HEK293T (cell line): ENCODE results near the gene RPRD1A.
"Not testable (repeated sequence)": the region's sequence is repeated elsewhere in the genome, so short reads cannot be mapped to it uniquely, and the experiment has no call there.

Experiments
- CTCF ChIA-PET: fragments of 350-600 bp; formaldehyde crosslinking; extraction: SDS; loops from one replicate; lab custom pipeline; 2021; ENCODE audit warnings: antibody characterized with exemption, inconsistent platforms; lab: Yijun Ruan, JAX
- POLR2A ChIA-PET: fragments of 350-600 bp; formaldehyde crosslinking; extraction: SDS; loops from one replicate; lab custom pipeline; 2020; ENCODE audit warnings: antibody characterized with exemption, inconsistent platforms; lab: Yijun Ruan, JAX
- DNase-seq: peaks from one replicate; pipeline ENCODE4 v3.0.0; 2012; ENCODE audit warnings: mixed read lengths; ENCODE audit errors: extremely low spot score
- ARNT ChIP-seq: fragments of 450-650 bp; IDR thresholded peaks from 2 replicates; pipeline ENCODE4 v1.6.1; 2017; ENCODE audit warnings: mild to moderate bottlenecking
- BHLHE40 ChIP-seq: fragments of 450-650 bp; IDR thresholded peaks from 2 replicates; pipeline ENCODE4 v1.6.1; 2016; ENCODE audit warnings: mild to moderate bottlenecking, moderate library complexity, borderline replicate concordance
- CTBP1 ChIP-seq: fragments of 450-650 bp; IDR thresholded peaks from 2 replicates; pipeline ENCODE4 v1.6.1; 2016; ENCODE audit warnings: borderline replicate concordance
- ELF4 ChIP-seq: fragments of 450-650 bp; IDR thresholded peaks from 2 replicates; pipeline ENCODE4 v1.6.1; 2017; ENCODE audit warnings: antibody characterized with exemption
- FOXA1 ChIP-seq: fragments of 450-650 bp; IDR thresholded peaks from 2 replicates; pipeline ENCODE4 v1.6.1; 2016; ENCODE audit warnings: mild to moderate bottlenecking
- FOXK2 ChIP-seq: fragments of 450-650 bp; IDR thresholded peaks from 2 replicates; pipeline ENCODE4 v1.6.1; 2016; ENCODE audit warnings: mild to moderate bottlenecking
- FOXM1 ChIP-seq: fragments of 450-650 bp; IDR thresholded peaks from 2 replicates; pipeline ENCODE4 v1.6.1; 2017; ENCODE audit warnings: mild to moderate bottlenecking, borderline replicate concordance
- HDGF ChIP-seq: fragments of 450-650 bp; IDR thresholded peaks from 2 replicates; pipeline ENCODE4 v1.6.1; 2017; ENCODE audit warnings: antibody characterized with exemption, borderline replicate concordance
- L3MBTL2 ChIP-seq: fragments of 450-650 bp; conservative IDR thresholded peaks from 2 replicates; pipeline ENCODE4 v1.6.1; 2016; ENCODE audit warnings: mild to moderate bottlenecking
- LEF1 ChIP-seq: fragments of 450-650 bp; IDR thresholded peaks from 2 replicates; pipeline ENCODE4 v1.6.1; 2017; ENCODE audit warnings: mild to moderate bottlenecking, borderline replicate concordance
- NFRKB ChIP-seq: fragments of 450-650 bp; IDR thresholded peaks from 2 replicates; pipeline ENCODE4 v1.6.1; 2016; ENCODE audit warnings: mild to moderate bottlenecking, moderate library complexity
- SP1 ChIP-seq: fragments of 450-650 bp; IDR thresholded peaks from 2 replicates; pipeline ENCODE4 v1.6.1; 2017
- SUZ12 ChIP-seq: fragments of 450-650 bp; IDR thresholded peaks from 2 replicates; pipeline ENCODE4 v1.6.1; 2016; ENCODE audit warnings: mild to moderate bottlenecking
- TARDBP ChIP-seq: fragments of 450-650 bp; IDR thresholded peaks from 2 replicates; pipeline ENCODE4 v1.6.1; 2016
- ZNF384 ChIP-seq: fragments of 450-650 bp; IDR thresholded peaks from 2 replicates; pipeline ENCODE4 v1.6.1; 2016
- TF ChIP-seq, protein P1 (sequence below): fragments of 450-650 bp; IDR thresholded peaks from 2 replicates; pipeline ENCODE4 v1.6.1; 2016

Gene RPRD1A, protein sequence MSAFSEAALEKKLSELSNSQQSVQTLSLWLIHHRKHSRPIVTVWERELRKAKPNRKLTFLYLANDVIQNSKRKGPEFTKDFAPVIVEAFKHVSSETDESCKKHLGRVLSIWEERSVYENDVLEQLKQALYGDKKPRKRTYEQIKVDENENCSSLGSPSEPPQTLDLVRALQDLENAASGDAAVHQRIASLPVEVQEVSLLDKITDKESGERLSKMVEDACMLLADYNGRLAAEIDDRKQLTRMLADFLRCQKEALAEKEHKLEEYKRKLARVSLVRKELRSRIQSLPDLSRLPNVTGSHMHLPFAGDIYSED

DNA sequence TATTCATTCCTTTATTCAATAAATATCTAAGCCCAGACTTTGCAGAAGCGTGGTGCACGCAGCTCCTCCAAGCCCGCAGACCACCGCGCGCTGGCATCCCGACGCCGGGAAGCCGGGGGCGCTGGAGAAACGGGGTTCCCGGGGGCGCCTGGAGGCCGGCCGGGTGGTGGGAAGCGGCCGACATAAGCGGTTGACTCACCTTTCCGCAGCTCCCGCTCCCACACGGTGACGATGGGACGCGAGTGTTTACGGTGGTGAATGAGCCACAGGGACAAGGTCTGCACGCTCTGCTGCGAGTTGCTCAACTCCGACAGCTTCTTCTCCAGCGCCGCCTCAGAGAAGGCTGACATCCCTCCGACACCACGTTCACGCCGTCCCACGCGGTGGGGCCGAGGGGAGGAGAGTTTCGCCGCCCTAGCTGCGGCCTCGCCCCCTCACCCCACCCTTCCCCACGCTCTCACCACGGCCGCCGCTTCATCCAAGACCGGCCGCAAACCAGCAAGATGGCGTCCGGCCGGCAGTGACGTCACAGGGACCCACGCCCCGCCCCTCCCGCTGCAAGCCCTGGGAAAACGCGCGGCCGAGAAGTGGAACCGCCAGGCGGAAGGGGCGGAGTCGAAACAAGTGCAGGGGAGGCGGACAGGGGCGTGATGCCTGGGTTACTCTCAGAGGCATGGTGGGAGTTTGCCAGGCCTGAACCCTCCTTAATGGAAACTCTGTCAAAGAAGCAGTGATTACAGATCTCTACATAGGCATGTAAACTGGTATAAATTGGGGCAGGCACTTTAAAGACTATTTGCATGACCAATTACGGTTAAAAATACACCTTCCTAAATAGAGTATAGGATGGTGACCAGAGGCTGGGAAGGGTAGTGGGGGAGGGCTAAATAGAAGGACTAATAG lies at the start of gene RPRD1A:
Gene RPRD1A (minus strand): TSS at position 505 of the 903 bp plus-strand sequence. CDS start 155 bp downstream, at position 350.
- ChIA-PET CTCF (interaction anchor here (1.3 kb wide), 1 partner anchor 28 kb away, joined by 4 read pairs; no protein-coding TSS in a partner anchor), POLR2A (interaction anchor here (0.7 to 1.5 kb wide), 10 partner anchors 10 to 118 kb away, joined by 3 to 8 read pairs (median 4); partner anchors contain the start of genes ELP2 and SLC39A6)
- TF ChIP-seq TARDBP (peak; percentile 90), ELF4 (no peak), ZNF384 (no peak), HDGF (peak; percentile 97)
- TF ChIP-seq, protein P1, sequence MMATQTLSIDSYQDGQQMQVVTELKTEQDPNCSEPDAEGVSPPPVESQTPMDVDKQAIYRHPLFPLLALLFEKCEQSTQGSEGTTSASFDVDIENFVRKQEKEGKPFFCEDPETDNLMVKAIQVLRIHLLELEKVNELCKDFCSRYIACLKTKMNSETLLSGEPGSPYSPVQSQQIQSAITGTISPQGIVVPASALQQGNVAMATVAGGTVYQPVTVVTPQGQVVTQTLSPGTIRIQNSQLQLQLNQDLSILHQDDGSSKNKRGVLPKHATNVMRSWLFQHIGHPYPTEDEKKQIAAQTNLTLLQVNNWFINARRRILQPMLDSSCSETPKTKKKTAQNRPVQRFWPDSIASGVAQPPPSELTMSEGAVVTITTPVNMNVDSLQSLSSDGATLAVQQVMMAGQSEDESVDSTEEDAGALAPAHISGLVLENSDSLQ = no peak
- DNase-seq = peak; percentile 100

DNA sequence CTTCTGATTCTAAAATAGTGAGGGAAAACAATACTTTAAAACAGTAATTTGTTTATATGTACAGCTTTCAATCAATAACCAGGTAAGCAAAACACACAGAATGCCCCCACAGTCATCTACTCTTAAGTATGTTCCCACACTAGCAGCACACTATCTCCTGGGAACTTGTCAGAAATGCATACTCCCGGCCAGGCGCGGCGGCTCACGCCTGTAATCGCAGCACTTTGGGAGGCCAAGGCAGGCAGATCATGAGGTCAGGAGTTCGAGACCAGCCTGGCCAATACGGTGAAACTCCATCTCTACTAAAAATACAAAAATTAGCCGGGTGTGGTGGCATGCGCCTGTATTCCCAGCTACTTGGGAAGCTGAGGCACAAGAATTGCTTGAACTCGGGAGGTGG lies 49.4 kb upstream of the RPRD1A start:
- CTCF ChIA-PET, DNase-seq, POLR2A ChIA-PET: not testable (repeated sequence)

DNA sequence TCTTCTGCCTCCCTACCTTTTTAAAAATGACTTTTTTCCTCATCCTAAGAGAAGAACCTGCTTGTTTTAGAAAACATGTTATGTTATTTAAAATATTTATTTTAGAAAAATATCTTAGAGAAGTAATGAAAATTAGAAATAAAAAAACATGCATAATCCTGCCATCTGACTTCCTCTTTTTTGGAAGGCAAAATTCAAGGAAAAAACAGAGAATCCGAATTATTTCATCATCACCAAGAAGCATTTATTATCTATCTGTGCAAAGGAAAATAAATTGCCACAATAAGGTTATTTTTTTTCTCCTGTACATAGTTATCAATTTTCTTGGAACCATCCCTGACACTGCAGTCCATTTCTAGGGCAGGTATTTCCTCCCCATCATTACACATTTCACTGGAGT lies 47.4 kb upstream of the RPRD1A start:
- DNase-seq = no peak
- ChIA-PET CTCF (no interaction called here), POLR2A (no interaction called here)
- no peak for TF ChIP-seq L3MBTL2
- TF ChIP-seq ELF4 = no peak
- no peak for TF ChIP-seq NFRKB
- TF ChIP-seq SUZ12 = no peak
- TF ChIP-seq HDGF = no peak
- TF ChIP-seq FOXM1 = no peak
- TF ChIP-seq FOXA1 = no peak
- TF ChIP-seq FOXK2 = no peak
- no peak for TF ChIP-seq TARDBP
- TF ChIP-seq ARNT = no peak
- TF ChIP-seq ZNF384 = no peak
- TF ChIP-seq CTBP1 = no peak
- TF ChIP-seq, protein P1 = no peak
- no peak for TF ChIP-seq BHLHE40
- no peak for TF ChIP-seq LEF1
- no peak for TF ChIP-seq SP1

DNA sequence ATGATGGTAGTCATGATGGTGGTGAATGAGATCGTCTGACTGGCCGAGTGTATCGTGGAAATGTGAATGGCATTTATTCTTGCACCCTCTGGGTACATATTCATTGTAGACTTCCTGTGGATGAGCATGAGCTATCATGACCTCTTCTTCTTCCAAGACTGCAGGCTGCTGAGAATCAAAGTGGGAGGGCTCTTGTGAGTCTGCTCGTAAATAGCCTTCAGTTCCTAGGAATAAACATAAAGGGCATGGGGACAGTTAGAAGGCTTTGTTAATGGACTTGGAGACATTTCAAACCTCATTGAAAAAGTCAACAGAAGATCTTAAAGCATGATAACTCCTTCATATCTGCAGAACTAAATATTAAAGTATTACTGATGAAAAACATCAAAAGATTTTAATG lies 46.9 kb upstream of the RPRD1A start:
- DNase-seq = no peak
- no peak for TF ChIP-seq NFRKB
- TF ChIP-seq LEF1 = no peak
- TF ChIP-seq ZNF384 = no peak
- no peak for TF ChIP-seq TARDBP
- TF ChIP-seq BHLHE40 = no peak
- TF ChIP-seq SUZ12 = no peak
- no peak for TF ChIP-seq L3MBTL2
- TF ChIP-seq ELF4 = no peak
- TF ChIP-seq CTBP1 = no peak
- POLR2A ChIA-PET = no interaction called here
- CTCF ChIA-PET = no interaction called here

DNA sequence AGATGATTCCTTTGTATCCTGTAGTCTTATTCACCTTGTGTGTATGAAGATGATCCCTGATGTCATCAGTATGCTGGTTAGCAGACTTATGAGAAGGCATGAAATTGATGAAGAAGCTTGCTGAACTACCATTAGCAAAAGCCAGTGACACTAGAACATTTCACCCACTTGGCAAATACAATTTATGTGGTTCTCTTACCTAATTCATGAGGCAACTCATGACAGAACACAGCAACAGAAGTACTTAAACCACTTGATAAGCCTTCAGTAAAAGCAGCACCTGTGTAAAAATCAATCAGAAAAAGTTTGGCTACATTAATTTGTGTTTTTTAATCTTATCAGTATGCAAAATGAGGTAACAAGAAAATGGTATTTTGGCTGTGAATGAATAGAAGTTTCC lies 44.9 kb upstream of the RPRD1A start:
- ChIA-PET CTCF (no interaction called here), POLR2A (no interaction called here)
- DNase-seq = no peak
- TF ChIP-seq FOXK2 (no peak), BHLHE40 (no peak), FOXA1 (no peak), L3MBTL2 (no peak), ZNF384 (no peak), ELF4 (no peak), CTBP1 (no peak), SUZ12 (no peak), SP1 (no peak), HDGF (no peak), LEF1 (no peak), NFRKB (no peak)
- TF ChIP-seq, protein P1 = no peak

DNA sequence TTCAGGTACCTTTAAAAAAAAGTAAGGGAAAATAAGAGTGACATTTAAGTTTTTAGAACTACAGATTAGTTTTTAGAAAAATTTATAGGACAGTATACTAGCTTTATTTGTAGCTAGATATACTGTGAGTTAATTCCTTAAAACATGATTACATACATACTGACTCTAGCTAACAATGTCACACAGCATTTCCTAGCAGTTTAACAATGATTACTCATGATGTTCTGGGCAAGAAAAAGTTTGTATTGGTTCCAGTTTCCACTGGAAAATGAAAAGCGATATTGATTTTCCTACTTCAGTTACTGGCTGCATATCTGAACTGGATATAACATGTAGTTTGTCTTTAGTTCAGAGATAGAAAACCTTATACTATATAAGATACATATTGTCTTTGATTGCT lies 42.4 kb upstream of the RPRD1A start:
- no peak for TF ChIP-seq FOXK2
- no peak for TF ChIP-seq SP1
- TF ChIP-seq NFRKB = no peak
- TF ChIP-seq SUZ12 = no peak
- CTCF ChIA-PET = interaction anchor here (0.7 kb wide), 1 partner anchor 92 kb away, joined by 4 read pairs; no protein-coding TSS in a partner anchor
- no peak for DNase-seq
- POLR2A ChIA-PET = no interaction called here
